ENCODE measurements around the gene LLGL2.
"Not testable (repeated sequence)": the region's sequence is repeated elsewhere in the genome, so short reads cannot be mapped to it uniquely, and the experiment has no call there.

Gene LLGL2

GRCh38 chr17:75524970-75525805, at the start of gene LLGL2:
Gene LLGL2 (plus strand): TSS chr17:75525697. CDS start chr17:75543427, 17,730 bp downstream.
- DNase-seq = peak in 17 of 51 donors; percentile 24 to 69 (median 39)

GRCh38 chr17:75475851-75476250, 49.6 kb upstream of the LLGL2 start:
- peak in 2 of 51 donors; percentile 57 to 63 for DNase-seq

GRCh38 chr17:75476271-75476671, 49.2 kb upstream of the LLGL2 start:
- peak in 26 of 51 donors; percentile 27 to 77 (median 48) for DNase-seq

- peak in 4 of 51 donors; percentile 20 to 52 (median 30) for DNase-seq
These were observed 48.6 kb upstream of the LLGL2 start for GRCh38 chr17:75476752-75477489.

GRCh38 chr17:75477490-75477862, 48.0 kb upstream of the LLGL2 start:
- not testable (repeated sequence) for DNase-seq

GRCh38 chr17:75478508-75478907, 47.0 kb upstream of the LLGL2 start:
- DNase-seq = no peak

- DNase-seq = no peak
These were observed 45.2 kb upstream of the LLGL2 start for GRCh38 chr17:75480281-75480680.

GRCh38 chr17:75481194-75482068, 44.1 kb upstream of the LLGL2 start:
- no peak for DNase-seq

- DNase-seq = no peak
These were observed 43.2 kb upstream of the LLGL2 start for GRCh38 chr17:75482098-75482942.

GRCh38 chr17:75485688-75486087, 39.8 kb upstream of the LLGL2 start:
- DNase-seq = no peak

GRCh38 chr17:75486151-75486550, 39.3 kb upstream of the LLGL2 start:
- no peak for DNase-seq

GRCh38 chr17:75486951-75487350, 38.5 kb upstream of the LLGL2 start:
- no peak for DNase-seq

- DNase-seq = peak in 6 of 51 donors; percentile 25 to 41 (median 35)
These were observed 38.0 kb upstream of the LLGL2 start for GRCh38 chr17:75487351-75488070.

- DNase-seq = peak in 1 of 51 donors; percentile 27
These were observed 36.6 kb upstream of the LLGL2 start for GRCh38 chr17:75488693-75489510.

GRCh38 chr17:75489511-75489955, 36.0 kb upstream of the LLGL2 start:
- DNase-seq = no peak

GRCh38 chr17:75490173-75490743, 35.2 kb upstream of the LLGL2 start:
- DNase-seq = no peak

GRCh38 chr17:75490953-75491649, 34.4 kb upstream of the LLGL2 start:
- DNase-seq = no peak

GRCh38 chr17:75491680-75492079, 33.8 kb upstream of the LLGL2 start:
- DNase-seq = no peak

All from hypothalamus (tissue), 51 donors.